ENCODE data around the gene FARP2. TPM values are rescaled to one million over a fixed set of nuclear protein-coding genes. Genes with fewer than 3 reads are reported as not detected.

Gene FARP2
- total and polyA plus RNA-seq, 4 donors: 5.8 to 30.9 (median 14.3) TPM

- Histone ChIP-seq H3K4me1 (ENCODE audit: control insufficient read depth in 4 of 4, insufficient read depth in 4 of 4, low read length in 3 of 4) (no peaks in the 10 kb centered on the region), H3K36me3 (ENCODE audit: control insufficient read depth in 4 of 4, insufficient read depth in 3 of 4, low read depth in 1 of 4, low read length in 3 of 4) (peaks cover 0 to 2% (median under 1%) of the 10 kb centered on the region in 4 donors), H3K27me3 (ENCODE audit: control insufficient read depth in 4 of 4, insufficient read depth in 4 of 4, low read length in 3 of 4) (no peaks in the 10 kb centered on the region), H3K27ac (ENCODE audit: low read depth in 1 of 2, low read length in 2 of 2) (no peak overlapping the region), H3K4me3 (ENCODE audit: low read depth in 1 of 3, low read length in 3 of 3) (no peak overlapping the region), H3K9ac (ENCODE audit: low read depth in 1 of 2, low read length in 2 of 2) (no peak overlapping the region), H3K9me3 (ENCODE audit: control insufficient read depth in 4 of 4, low read length in 3 of 4) (no peaks in the 10 kb centered on the region)
- TF ChIP-seq ATF3 (IDR thresholded peaks at IDR 0.05) (no peak), REST (IDR thresholded peaks at IDR 0.05) (no peak), TAF1 (conservative IDR thresholded peaks at IDR 0.05) (no peak), YY1 (IDR thresholded peaks at IDR 0.05) (no peak), NR2F2 (IDR thresholded peaks at IDR 0.05) (no peak), FOXA2 (IDR thresholded peaks at IDR 0.05) (no peak), EGR1 (IDR thresholded peaks at IDR 0.05; ENCODE audit: low read depth in 2 of 2) (no peak), CTCF (IDR thresholded peaks at IDR 0.05; ENCODE audit: low read depth, low read length, missing input control) (no peak), HNF4A (conservative IDR thresholded peaks at IDR 0.05) (no peak), ZBTB33 (IDR thresholded peaks at IDR 0.05) (no peak), JUND (IDR thresholded peaks at IDR 0.05) (no peak)
- no peak for DNase-seq (ENCODE audit: low spot score)
- 93% methylated on average over 2 of the region's 2 CpGs for WGBS
Measured at GRCh38 chr2:241389697-241390096, 33.6 kb downstream of the FARP2 start.

- Histone ChIP-seq H3K4me3 (ENCODE audit: low read depth in 1 of 3, low read length in 3 of 3) (no peak overlapping the region), H3K9ac (ENCODE audit: low read depth in 1 of 2, low read length in 2 of 2) (no peak overlapping the region), H3K27me3 (ENCODE audit: control insufficient read depth in 4 of 4, insufficient read depth in 4 of 4, low read length in 3 of 4) (no peaks in the 10 kb centered on the region), H3K27ac (ENCODE audit: low read depth in 1 of 2, low read length in 2 of 2) (no peak overlapping the region), H3K36me3 (ENCODE audit: control insufficient read depth in 4 of 4, insufficient read depth in 3 of 4, low read depth in 1 of 4, low read length in 3 of 4) (peaks cover 0 to 5% (median 3%) of the 10 kb centered on the region in 4 donors), H3K9me3 (ENCODE audit: control insufficient read depth in 4 of 4, low read length in 3 of 4) (no peaks in the 10 kb centered on the region), H3K4me1 (ENCODE audit: control insufficient read depth in 4 of 4, insufficient read depth in 4 of 4, low read length in 3 of 4) (no peaks in the 10 kb centered on the region)
- no peak for TF ChIP-seq JUND (IDR thresholded peaks at IDR 0.05)
- TF ChIP-seq RAD21 (IDR thresholded peaks at IDR 0.05): no peak
- TF ChIP-seq FOXA1 (IDR thresholded peaks at IDR 0.05): no peak
- TF ChIP-seq ATF3 (IDR thresholded peaks at IDR 0.05): no peak
- no peak for DNase-seq (ENCODE audit: low spot score)
- 94% methylated on average over 9 of the region's 9 CpGs for WGBS
Measured at GRCh38 chr2:241390301-241391206, 34.5 kb downstream of the FARP2 start.

Data from liver (tissue), 9 donors.